ENCODE data around the gene GBP7. TPM values are rescaled to one million over a fixed set of nuclear protein-coding genes. Genes with fewer than 3 reads are reported as not detected.

GBP7 gene
- total and polyA plus RNA-seq, 11 donors: 0.16 to 0.17 TPM; not detected in 9

- intact Hi-C loops (cut with DNase I): loop anchor here in 9 of 10 donors (5.0 to 10.0 kb wide), 7 partner anchors 63 to 162 kb away; partner anchors contain the start of gene GBP1 (in 1 of the 9)
- H3K4me3 ChIP-seq: peak overlapping the region in 8 of 12 donors; percentile 3 to 76 (median 68)
- H3K27ac ChIP-seq: peak overlapping the region in 1 of 12 donors; percentile 27
- WGBS, 4 donors: 53 to 67% (median 54%) methylated on average over 3 of the region's 3 CpGs
- no peak for TF ChIP-seq CTCF (IDR thresholded peaks at IDR 0.05)
- no peak for TF ChIP-seq POLR2A (IDR thresholded peaks at IDR 0.05)
- H3K36me3 ChIP-seq: peaks cover 0 to 64% (median 42%) of the 10 kb centered on the region in 9 donors
- H3K27me3 ChIP-seq: no peaks in the 10 kb centered on the region
- no peak for ATAC-seq
- H3K9me3 ChIP-seq: no peaks in the 10 kb centered on the region
- DNase-seq: no peak
- peaks cover 0 to 75% (median 25%) of the 10 kb centered on the region in 12 donors for H3K4me1 ChIP-seq
These were observed 19.7 kb upstream of the GBP7 start for GRCh38 chr1:89195476-89195875.

GRCh38 chr1:89191314-89191713 is 15.5 kb upstream of the GBP7 start:
- H3K4me3 ChIP-seq: no peak overlapping the region
- H3K4me1 ChIP-seq: peaks cover 0 to 59% (median 9%) of the 10 kb centered on the region in 12 donors
- peaks cover 0 to 96% (median 82%) of the 10 kb centered on the region in 9 donors for H3K36me3 ChIP-seq
- no peak for TF ChIP-seq CTCF (IDR thresholded peaks at IDR 0.05)
- TF ChIP-seq POLR2A (IDR thresholded peaks at IDR 0.05): no peak
- intact Hi-C loops (cut with DNase I): loop anchor here in 4 of 10 donors (10.0 kb wide), 2 partner anchors 107 to 163 kb away; no protein-coding TSS in a partner anchor
- no peaks in the 10 kb centered on the region for H3K9me3 ChIP-seq
- DNase-seq (no peak), ATAC-seq (no peak)
- H3K27ac ChIP-seq: no peak overlapping the region
- WGBS, 4 donors: 69 to 80% (median 74%) methylated on average over 5 of the region's 5 CpGs
- no peaks in the 10 kb centered on the region for H3K27me3 ChIP-seq

- TF ChIP-seq POLR2A (IDR thresholded peaks at IDR 0.05) (no peak), CTCF (IDR thresholded peaks at IDR 0.05) (no peak)
- Histone ChIP-seq H3K27me3 (no peaks in the 10 kb centered on the region), H3K9me3 (no peaks in the 10 kb centered on the region), H3K4me3 (no peak overlapping the region), H3K27ac (no peak overlapping the region), H3K4me1 (peaks cover 0 to 46% (median 4%) of the 10 kb centered on the region in 12 donors), H3K36me3 (peaks cover 0 to 100% (median 91%) of the 10 kb centered on the region in 9 donors)
- 89 to 98% (median 93%) methylated on average over 4 of the region's 4 CpGs for WGBS, 4 donors
- ATAC-seq (no peak), DNase-seq (no peak)
- intact Hi-C loops (cut with DNase I): loop anchor here in 4 of 10 donors (10.0 kb wide), 2 partner anchors 105 to 165 kb away; no protein-coding TSS in a partner anchor
These were observed 14.2 kb upstream of the GBP7 start for GRCh38 chr1:89190017-89190416.

GRCh38 chr1:89179343-89179742 is 3.5 kb upstream of the GBP7 start:
- 86 to 89% (median 86%) methylated on average over 2 of the region's 2 CpGs for WGBS, 4 donors
- Histone ChIP-seq H3K9me3 (peaks cover 0 to 16% (median 5%) of the 10 kb centered on the region in 12 donors), H3K36me3 (peaks cover 0 to 32% (median 25%) of the 10 kb centered on the region in 9 donors), H3K27ac (no peak overlapping the region), H3K27me3 (no peaks in the 10 kb centered on the region), H3K4me3 (no peak overlapping the region), H3K4me1 (no peaks in the 10 kb centered on the region)
- intact Hi-C loops (cut with DNase I): no loop called here
- no peak for DNase-seq
- ATAC-seq: no peak
- TF ChIP-seq POLR2A (IDR thresholded peaks at IDR 0.05) (no peak), CTCF (IDR thresholded peaks at IDR 0.05) (no peak)
